ENCODE results near the gene HLA-DPB1.

GRCh38 chr6:33132081-33132524 lies 56.3 kb downstream of the HLA-DPB1 start:
- no peak for TF ChIP-seq CTCF (conservative IDR thresholded peaks at IDR 0.05)
- TF ChIP-seq ZFX (IDR thresholded peaks at IDR 0.05): no peak
